Neural cell (in vitro differentiated cells): ENCODE results near the gene KLHL35.

Experiments
- CTCF ChIP-seq: fragments of 450-650 bp; IDR thresholded peaks from 2 replicates; pipeline ENCODE4 v1.5.1; 2014; ENCODE audit warnings: antibody characterized with exemption, mild to moderate bottlenecking, moderate library complexity; ENCODE audit not compliant: poor library complexity, severe bottlenecking
- EP300 ChIP-seq: fragments of 450-650 bp; conservative IDR thresholded peaks from 2 replicates; pipeline ENCODE4 v1.6.1; 2014; ENCODE audit warnings: antibody characterized with exemption, mild to moderate bottlenecking, moderate library complexity; ENCODE audit not compliant: poor library complexity, severe bottlenecking
- MXI1 ChIP-seq: fragments of 450-650 bp; conservative IDR thresholded peaks from 2 replicates; pipeline ENCODE4 v1.6.1; 2014; ENCODE audit warnings: antibody characterized with exemption, mild to moderate bottlenecking; ENCODE audit not compliant: poor library complexity, severe bottlenecking
- POLR2AphosphoS5 ChIP-seq: IDR thresholded peaks from 2 replicates; pipeline ENCODE4 v1.6.1; 2012
- RAD21 ChIP-seq: fragments of 450-650 bp; conservative IDR thresholded peaks from 2 replicates; pipeline ENCODE4 v1.6.1; 2014; ENCODE audit warnings: antibody characterized with exemption, mild to moderate bottlenecking, moderate library complexity
- REST ChIP-seq: IDR thresholded peaks from 2 replicates; pipeline ENCODE4 v1.6.1; 2012; ENCODE audit warnings: borderline replicate concordance
- SMC3 ChIP-seq: fragments of 450-650 bp; conservative IDR thresholded peaks from 2 replicates; pipeline ENCODE4 v1.6.1; 2014; ENCODE audit warnings: antibody characterized with exemption, mild to moderate bottlenecking, moderate library complexity; ENCODE audit not compliant: poor library complexity

DNA sequence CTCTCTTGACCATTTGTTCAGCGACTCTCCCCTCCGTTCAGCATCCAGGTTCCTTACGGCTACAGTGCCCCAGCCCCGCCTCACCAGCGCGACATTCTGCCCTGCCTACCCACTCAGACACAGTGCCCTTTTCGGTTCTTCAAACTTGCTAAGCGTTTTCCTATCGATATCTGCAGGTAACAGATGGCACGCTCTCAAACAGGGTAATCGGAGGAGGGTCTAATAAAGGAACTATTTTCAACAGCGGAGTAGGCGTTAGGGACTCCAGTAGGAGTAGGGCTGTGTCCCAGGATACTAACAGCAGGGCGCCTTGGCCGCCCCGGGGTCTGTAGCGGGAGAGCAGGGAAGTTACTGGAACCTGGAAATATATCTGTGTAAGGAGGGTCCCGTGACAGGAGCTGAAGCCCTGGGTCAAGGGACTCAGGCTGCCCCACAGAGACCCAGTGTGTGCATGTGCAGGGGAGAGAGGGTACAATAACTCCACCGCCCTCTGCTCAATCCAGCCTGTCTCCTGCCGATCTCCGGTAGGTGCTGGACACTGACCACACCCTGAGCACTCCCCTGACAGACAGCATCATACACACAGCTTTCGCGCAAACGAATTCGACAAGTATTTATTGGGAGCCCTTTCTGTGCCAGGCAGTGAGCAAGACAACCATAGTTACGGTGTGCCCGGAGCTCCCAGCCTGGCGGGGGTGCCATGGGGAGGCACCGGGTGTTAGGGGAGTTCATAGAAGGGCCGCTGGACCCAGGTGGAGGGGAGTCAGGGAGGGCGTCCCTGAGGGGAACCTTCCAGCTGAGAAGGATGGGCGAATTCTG, 2.1 kb downstream of the KLHL35 start:
- no peak for TF ChIP-seq EP300
- no peak for TF ChIP-seq CTCF
- TF ChIP-seq REST: no peak
- no peak for TF ChIP-seq POLR2AphosphoS5
- no peak for TF ChIP-seq SMC3
- no peak for TF ChIP-seq RAD21
- TF ChIP-seq MXI1: no peak
